NOMO-1 (cell line): Measurements from ENCODE around the gene MTARC2.
"Not testable (repeated sequence)": the region's sequence is repeated elsewhere in the genome, so short reads cannot be mapped to it uniquely, and the experiment has no call there.

Source experiments
- DNase-seq, 2 experiments: peaks; one replicate each; lab custom pipeline; 2025; ENCODE audit not compliant: unreplicated experiment in 2 of 2; lab: John Stamatoyannopoulos, UW

MTARC2 gene

GRCh38 chr1:220748089-220748934 is at the start of gene MTARC2:
Gene MTARC2, plus strand, starts transcription at chr1:220748322. Its CDS starts 210 bp downstream, at chr1:220748532.
- DNase-seq, result peak; percentile 85 to 91

- no peak for DNase-seq
Observed at GRCh38 chr1:220698607-220699016, 49.5 kb upstream of the MTARC2 start.

GRCh38 chr1:220699044-220699443 is 49.1 kb upstream of the MTARC2 start:
- no peak for DNase-seq

GRCh38 chr1:220700556-220701179 is 47.5 kb upstream of the MTARC2 start:
- DNase-seq, result no peak

GRCh38 chr1:220701974-220702373 is 46.1 kb upstream of the MTARC2 start:
- DNase-seq, result peak; percentile 33 to 75

- DNase-seq, result no peak
Observed at GRCh38 chr1:220702733-220703270, 45.3 kb upstream of the MTARC2 start.

GRCh38 chr1:220703305-220703704 is 44.8 kb upstream of the MTARC2 start:
- DNase-seq, result peak; percentile 10 to 43

GRCh38 chr1:220705782-220706181 is 42.3 kb upstream of the MTARC2 start:
- DNase-seq, result no peak

GRCh38 chr1:220706480-220706879 is 41.6 kb upstream of the MTARC2 start:
- DNase-seq, result no peak

- no peak for DNase-seq
Observed at GRCh38 chr1:220707160-220707559, 41.0 kb upstream of the MTARC2 start.

GRCh38 chr1:220708244-220708643 is 39.9 kb upstream of the MTARC2 start:
- no peak for DNase-seq

- no peak for DNase-seq
Observed at GRCh38 chr1:220708936-220709801, 39.0 kb upstream of the MTARC2 start.

GRCh38 chr1:220710333-220710732 is 37.8 kb upstream of the MTARC2 start:
- DNase-seq, result no peak

GRCh38 chr1:220711056-220711809 is 36.9 kb upstream of the MTARC2 start:
- DNase-seq, result peak; percentile 67 to 91

- DNase-seq, result not testable (repeated sequence)
Observed at GRCh38 chr1:220715986-220716385, 32.1 kb upstream of the MTARC2 start.

- DNase-seq, result no peak
Observed at GRCh38 chr1:220717800-220718640, 30.1 kb upstream of the MTARC2 start.

GRCh38 chr1:220721266-220721665 is 26.9 kb upstream of the MTARC2 start:
- DNase-seq, result not testable (repeated sequence)

GRCh38 chr1:220726634-220727033 is 21.5 kb upstream of the MTARC2 start:
- no peak for DNase-seq

GRCh38 chr1:220727519-220727918 is 20.6 kb upstream of the MTARC2 start:
- DNase-seq, result no peak
